ENCODE measurements around the gene THADA.

Gene THADA

GRCh38 chr2:43180897-43181296 is 414.9 kb downstream of the THADA start:
- Histone ChIP-seq H3K4me3 (ENCODE audit: low read length in 2 of 2) (no peak overlapping the region), H3K27me3 (ENCODE audit: control insufficient read depth in 2 of 2, insufficient read depth in 2 of 2, low read length in 2 of 2) (no peaks in the 10 kb centered on the region), H3K9me3 (ENCODE audit: control insufficient read depth in 2 of 2, low read length in 2 of 2) (no peaks in the 10 kb centered on the region), H3K36me3 (ENCODE audit: control insufficient read depth in 2 of 2, insufficient read depth in 2 of 2, low read length in 2 of 2) (no peaks in the 10 kb centered on the region), H3K27ac (ENCODE audit: low read depth in 2 of 2, low read length in 2 of 2) (no peak overlapping the region), H3K9ac (ENCODE audit: low read depth in 1 of 2, low read length in 2 of 2) (no peak overlapping the region), H3K4me1 (ENCODE audit: control insufficient read depth in 2 of 2, insufficient read depth in 2 of 2, low read length in 2 of 2) (peaks cover 21 to 30% of the 10 kb centered on the region in 2 donors)
